ENCODE measurements around the gene GRK3. TPM values are rescaled to one million over a fixed set of nuclear protein-coding genes. Genes with fewer than 3 reads are reported as not detected.

The GRK3 gene
- total and polyA plus RNA-seq, 10 of the 15 experiments (the other 5 are each of a cell fraction or from before 2014, with no cell fraction given) = 3.1 to 35.1 (median 14.7) TPM

DNA sequence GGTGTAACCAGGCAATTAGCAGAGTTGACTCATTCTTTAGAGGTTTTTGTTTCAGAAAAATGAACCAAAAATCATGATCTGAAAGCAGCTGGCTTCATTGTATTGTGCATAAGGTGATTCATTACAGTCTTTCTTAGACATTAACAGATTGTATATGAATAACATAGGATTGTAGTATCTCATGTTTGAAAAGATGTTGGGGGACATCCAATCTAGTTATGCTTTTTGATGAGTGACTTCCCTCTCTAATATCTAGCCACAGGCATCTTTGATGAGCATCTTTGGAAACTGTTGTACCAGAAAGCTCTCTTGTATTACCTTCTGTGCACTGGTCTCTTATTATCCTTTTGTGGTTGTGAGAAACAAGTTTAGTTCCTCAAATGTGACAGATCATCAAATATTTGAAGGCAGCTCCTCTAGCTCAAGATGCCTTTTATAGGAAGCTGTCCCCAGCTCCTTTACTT, 8.3 kb downstream of the GRK3 start (continued):
- TF ChIP-seq TCF7 (IDR thresholded peaks at IDR 0.05; ENCODE audit: borderline replicate concordance) (peak; percentile 62; the same call in 1 of the 2 replicates), MEF2A (IDR thresholded peaks at IDR 0.05; ENCODE audit: insufficient read depth, low read depth, low read length) (0 out of 2 replicates have a peak, but pooled peaks have one; percentile 18), BHLHE40 (IDR thresholded peaks at IDR 0.05; ENCODE audit: borderline replicate concordance in 1 of 2, low read depth in 2 of 2, low read length in 1 of 2) (peak; percentile 19 to 56; a peak in 2 of 4 replicates), POLR2A (IDR thresholded peaks at IDR 0.05; ENCODE audit: low read depth, low read length) (no peak), TAF1 (IDR thresholded peaks at IDR 0.05; ENCODE audit: borderline replicate concordance, low read depth, low read length) (no peak), EED (IDR thresholded peaks at IDR 0.05; ENCODE audit: low read depth) (no peak), EP300 (IDR thresholded peaks at IDR 0.05; ENCODE audit: borderline replicate concordance in 1 of 2, control insufficient read depth in 1 of 2, low read depth in 2 of 2, low read length in 2 of 2) (peak; percentile 84 to 92), NFIC (IDR thresholded peaks at IDR 0.05; ENCODE audit: low read depth, low read length) (peak; percentile 63), RAD51 (IDR thresholded peaks at IDR 0.05) (peak; percentile 30; the same call in 1 of the 2 replicates), GATAD2B (conservative IDR thresholded peaks at IDR 0.05; ENCODE audit: low read depth) (peak; percentile 65; the same call in 1 of the 2 replicates), YBX1 (IDR thresholded peaks at IDR 0.05) (no peak), CHD2 (IDR thresholded peaks at IDR 0.05; ENCODE audit: borderline replicate concordance, low read depth, low read length) (no peak), NFXL1 (IDR thresholded peaks at IDR 0.05; ENCODE audit: borderline replicate concordance) (no peak), NR2F1 (conservative IDR thresholded peaks at IDR 0.05) (peak; percentile 63; the same call in 1 of the 2 replicates), MTA2 (IDR thresholded peaks at IDR 0.05; ENCODE audit: low read depth) (peak; percentile 99), DPF2 (IDR thresholded peaks at IDR 0.05) (peak; percentile 96), JUNB (IDR thresholded peaks at IDR 0.05) (peak; percentile 89), ATF7 (IDR thresholded peaks at IDR 0.05; ENCODE audit: low read depth) (peak; percentile 82), POU2F2 (IDR thresholded peaks at IDR 0.05; ENCODE audit: borderline replicate concordance, low read depth, low read length) (peak; percentile 40; the same call in 1 of the 3 replicates), MYB (IDR thresholded peaks at IDR 0.05; ENCODE audit: borderline replicate concordance, low read depth, low read length) (no peak), ZNF207 (IDR thresholded peaks at IDR 0.05; ENCODE audit: borderline replicate concordance) (no peak)
- TF ChIP-seq, protein P1, sequence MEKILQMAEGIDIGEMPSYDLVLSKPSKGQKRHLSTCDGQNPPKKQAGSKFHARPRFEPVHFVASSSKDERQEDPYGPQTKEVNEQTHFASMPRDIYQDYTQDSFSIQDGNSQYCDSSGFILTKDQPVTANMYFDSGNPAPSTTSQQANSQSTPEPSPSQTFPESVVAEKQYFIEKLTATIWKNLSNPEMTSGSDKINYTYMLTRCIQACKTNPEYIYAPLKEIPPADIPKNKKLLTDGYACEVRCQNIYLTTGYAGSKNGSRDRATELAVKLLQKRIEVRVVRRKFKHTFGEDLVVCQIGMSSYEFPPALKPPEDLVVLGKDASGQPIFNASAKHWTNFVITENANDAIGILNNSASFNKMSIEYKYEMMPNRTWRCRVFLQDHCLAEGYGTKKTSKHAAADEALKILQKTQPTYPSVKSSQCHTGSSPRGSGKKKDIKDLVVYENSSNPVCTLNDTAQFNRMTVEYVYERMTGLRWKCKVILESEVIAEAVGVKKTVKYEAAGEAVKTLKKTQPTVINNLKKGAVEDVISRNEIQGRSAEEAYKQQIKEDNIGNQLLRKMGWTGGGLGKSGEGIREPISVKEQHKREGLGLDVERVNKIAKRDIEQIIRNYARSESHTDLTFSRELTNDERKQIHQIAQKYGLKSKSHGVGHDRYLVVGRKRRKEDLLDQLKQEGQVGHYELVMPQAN (conservative IDR thresholded peaks at IDR 0.05) = no peak
- TF ChIP-seq, protein P2, sequence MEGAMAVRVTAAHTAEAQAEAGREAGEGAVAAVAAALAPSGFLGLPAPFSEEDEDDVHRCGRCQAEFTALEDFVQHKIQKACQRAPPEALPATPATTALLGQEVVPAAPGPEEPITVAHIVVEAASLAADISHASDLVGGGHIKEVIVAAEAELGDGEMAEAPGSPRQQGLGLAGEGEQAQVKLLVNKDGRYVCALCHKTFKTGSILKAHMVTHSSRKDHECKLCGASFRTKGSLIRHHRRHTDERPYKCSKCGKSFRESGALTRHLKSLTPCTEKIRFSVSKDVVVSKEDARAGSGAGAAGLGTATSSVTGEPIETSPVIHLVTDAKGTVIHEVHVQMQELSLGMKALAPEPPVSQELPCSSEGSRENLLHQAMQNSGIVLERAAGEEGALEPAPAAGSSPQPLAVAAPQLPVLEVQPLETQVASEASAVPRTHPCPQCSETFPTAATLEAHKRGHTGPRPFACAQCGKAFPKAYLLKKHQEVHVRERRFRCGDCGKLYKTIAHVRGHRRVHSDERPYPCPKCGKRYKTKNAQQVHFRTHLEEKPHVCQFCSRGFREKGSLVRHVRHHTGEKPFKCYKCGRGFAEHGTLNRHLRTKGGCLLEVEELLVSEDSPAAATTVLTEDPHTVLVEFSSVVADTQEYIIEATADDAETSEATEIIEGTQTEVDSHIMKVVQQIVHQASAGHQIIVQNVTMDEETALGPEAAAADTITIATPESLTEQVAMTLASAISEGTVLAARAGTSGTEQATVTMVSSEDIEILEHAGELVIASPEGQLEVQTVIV (IDR thresholded peaks at IDR 0.05; ENCODE audit: borderline replicate concordance, partially characterized antibody) = no peak
- TF ChIP-seq, protein P3, sequence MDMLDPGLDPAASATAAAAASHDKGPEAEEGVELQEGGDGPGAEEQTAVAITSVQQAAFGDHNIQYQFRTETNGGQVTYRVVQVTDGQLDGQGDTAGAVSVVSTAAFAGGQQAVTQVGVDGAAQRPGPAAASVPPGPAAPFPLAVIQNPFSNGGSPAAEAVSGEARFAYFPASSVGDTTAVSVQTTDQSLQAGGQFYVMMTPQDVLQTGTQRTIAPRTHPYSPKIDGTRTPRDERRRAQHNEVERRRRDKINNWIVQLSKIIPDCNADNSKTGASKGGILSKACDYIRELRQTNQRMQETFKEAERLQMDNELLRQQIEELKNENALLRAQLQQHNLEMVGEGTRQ (IDR thresholded peaks at IDR 0.05; ENCODE audit: borderline replicate concordance, low read depth, low read length) = no peak
- TF ChIP-seq, protein P4, sequence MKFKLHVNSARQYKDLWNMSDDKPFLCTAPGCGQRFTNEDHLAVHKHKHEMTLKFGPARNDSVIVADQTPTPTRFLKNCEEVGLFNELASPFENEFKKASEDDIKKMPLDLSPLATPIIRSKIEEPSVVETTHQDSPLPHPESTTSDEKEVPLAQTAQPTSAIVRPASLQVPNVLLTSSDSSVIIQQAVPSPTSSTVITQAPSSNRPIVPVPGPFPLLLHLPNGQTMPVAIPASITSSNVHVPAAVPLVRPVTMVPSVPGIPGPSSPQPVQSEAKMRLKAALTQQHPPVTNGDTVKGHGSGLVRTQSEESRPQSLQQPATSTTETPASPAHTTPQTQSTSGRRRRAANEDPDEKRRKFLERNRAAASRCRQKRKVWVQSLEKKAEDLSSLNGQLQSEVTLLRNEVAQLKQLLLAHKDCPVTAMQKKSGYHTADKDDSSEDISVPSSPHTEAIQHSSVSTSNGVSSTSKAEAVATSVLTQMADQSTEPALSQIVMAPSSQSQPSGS (IDR thresholded peaks at IDR 0.05; ENCODE audit: low read length) = 0 out of 2 replicates have a peak, but pooled peaks have one; percentile 49

Measured in GM12878 (cell line).